Mesenchymal stem cell (in vitro differentiated cells and primary cell): ENCODE data around the gene REEP5.

Experiments
- DNase-seq: peaks from one replicate; pipeline ENCODE4 v3.0.0-alpha.2; 2013
- H2AFZ ChIP-seq: one replicate; pipeline ENCODE4 v1.6.1; 2013; ENCODE audit warnings: low read depth, mild to moderate bottlenecking, control low read depth, inconsistent platforms, low read length, moderate library complexity
- H2AK5ac ChIP-seq: 2 replicates; pipeline ENCODE4 v1.6.1; 2013; ENCODE audit warnings: low read length, moderate library complexity, mild to moderate bottlenecking, inconsistent platforms; ENCODE audit not compliant: severe bottlenecking
- H2BK120ac ChIP-seq: one replicate; pipeline ENCODE4 v1.6.1; 2013; ENCODE audit warnings: low read depth, mild to moderate bottlenecking, inconsistent platforms, low read length, moderate library complexity
- H2BK12ac ChIP-seq, 2 experiments: one replicate each; pipeline ENCODE4 v1.6.1; 2013; ENCODE audit warnings: inconsistent platforms in 2 of 2, low read length in 2 of 2, mild to moderate bottlenecking in 2 of 2, moderate library complexity in 2 of 2, control low read depth in 1 of 2
- H2BK15ac ChIP-seq: one replicate; pipeline ENCODE4 v1.6.1; 2013; ENCODE audit warnings: mild to moderate bottlenecking, low read depth, inconsistent platforms; ENCODE audit not compliant: poor library complexity, severe bottlenecking
- H2BK5ac ChIP-seq: 2 replicates; pipeline ENCODE4 v1.6.1; 2013; ENCODE audit warnings: low read depth, mild to moderate bottlenecking, low read length, control low read depth, inconsistent platforms; ENCODE audit not compliant: poor library complexity, severe bottlenecking
- H3K14ac ChIP-seq, 2 experiments: one replicate each; pipeline ENCODE4 v1.6.1; 2013; ENCODE audit warnings: inconsistent platforms in 2 of 2, low read length in 2 of 2, control low read depth in 1 of 2, mild to moderate bottlenecking in 1 of 2, moderate library complexity in 1 of 2
- H3K18ac ChIP-seq, 2 experiments: one replicate each; pipeline ENCODE4 v1.6.1; 2013; ENCODE audit warnings: inconsistent platforms in 2 of 2, low read length in 2 of 2, control low read depth in 1 of 2, low read depth in 1 of 2, mild to moderate bottlenecking in 1 of 2
- H3K23ac ChIP-seq, 2 experiments: one replicate each; pipeline ENCODE4 v1.6.1; 2013; ENCODE audit warnings: inconsistent platforms in 2 of 2, low read length in 2 of 2, mild to moderate bottlenecking in 2 of 2, moderate library complexity in 2 of 2, control low read depth in 1 of 2
- H3K27ac ChIP-seq: 2 replicates; pipeline ENCODE4 v1.5.1; 2013; ENCODE audit warnings: mild to moderate bottlenecking, moderate library complexity, low read length, control low read depth, inconsistent platforms; ENCODE audit not compliant: poor library complexity, severe bottlenecking
- H3K27me3 ChIP-seq, 2 experiments: 2 replicates each; pipeline versions ENCODE4 v1.6.1 to v1.7.0; 2013; ENCODE audit warnings: low read length in 2 of 2, mild to moderate bottlenecking in 2 of 2, moderate library complexity in 2 of 2, control low read depth in 1 of 2, inconsistent platforms in 1 of 2; ENCODE audit not compliant: control insufficient read depth in 1 of 2, insufficient read depth in 1 of 2
- H3K36me3 ChIP-seq, 2 experiments: 2 replicates each; pipeline versions ENCODE4 v1.6.1 to v1.7.0; 2013; ENCODE audit warnings: low read length in 2 of 2, control low read depth in 1 of 2, inconsistent platforms in 1 of 2, low read depth in 1 of 2, mild to moderate bottlenecking in 1 of 2; ENCODE audit not compliant: insufficient read depth in 2 of 2, control insufficient read depth in 1 of 2
- H3K4ac ChIP-seq, 2 experiments: one replicate each; pipeline ENCODE4 v1.6.1; 2013; ENCODE audit warnings: inconsistent platforms in 2 of 2, low read length in 2 of 2, mild to moderate bottlenecking in 2 of 2, moderate library complexity in 2 of 2, control low read depth in 1 of 2, low read depth in 1 of 2
- H3K4me1 ChIP-seq: 2 replicates; pipeline ENCODE4 v1.6.1; 2013; ENCODE audit warnings: low read depth, low read length, control low read depth; ENCODE audit not compliant: control insufficient read depth, insufficient read depth
- H3K4me2 ChIP-seq: 2 replicates; pipeline ENCODE4 v1.6.1; 2013; ENCODE audit warnings: low read length, mild to moderate bottlenecking, inconsistent platforms; ENCODE audit not compliant: poor library complexity, severe bottlenecking
- H3K4me3 ChIP-seq, 2 experiments: 2 replicates each; pipeline versions ENCODE4 v1.5.1 to v1.7.0; 2013; ENCODE audit warnings: low read length in 2 of 2, mild to moderate bottlenecking in 2 of 2, control low read depth in 1 of 2, low read depth in 1 of 2; ENCODE audit not compliant: insufficient read depth in 1 of 2
- H3K79me1 ChIP-seq: replicated peaks from 2 replicates; pipeline ENCODE4 v1.6.1; 2013; ENCODE audit warnings: mild to moderate bottlenecking, control low read depth, low read length, inconsistent platforms; ENCODE audit not compliant: poor library complexity, severe bottlenecking
- H3K9ac ChIP-seq: 2 replicates; pipeline ENCODE4 v1.7.0; 2013; ENCODE audit warnings: mild to moderate bottlenecking, low read length, moderate library complexity
- H3K9me3 ChIP-seq: 2 replicates; pipeline ENCODE4 v1.7.0; 2013; ENCODE audit warnings: mild to moderate bottlenecking, low read length; ENCODE audit not compliant: control insufficient read depth
- H4K8ac ChIP-seq: one replicate; pipeline ENCODE4 v1.6.1; 2013; ENCODE audit warnings: inconsistent platforms, mild to moderate bottlenecking, low read length, moderate library complexity
- H4K91ac ChIP-seq: one replicate; pipeline ENCODE4 v1.6.1; 2013; ENCODE audit warnings: mild to moderate bottlenecking, low read length, inconsistent platforms
- WGBS: methylation state at CpG from one replicate; pipeline ENCODE4 v1.1.7; 2013; ENCODE audit warnings: mixed read lengths; 5-methylcytosine and 5-hydroxymethylcytosine counted together

Gene REEP5

GRCh38 chr5:112914584-112914983, 7.4 kb downstream of the REEP5 start:
- no peak overlapping the region for H4K8ac ChIP-seq
- H3K4me2 ChIP-seq = no peak overlapping the region
- no peak overlapping the region for H2BK15ac ChIP-seq
- peaks cover 15% of the 10 kb centered on the region for H3K4me1 ChIP-seq
- H4K91ac ChIP-seq = no peak overlapping the region
- H3K27me3 ChIP-seq = no peaks in the 10 kb centered on the region
- no peak overlapping the region for H3K14ac ChIP-seq
- peak; percentile 49 for DNase-seq
- H3K23ac ChIP-seq = no peak overlapping the region
- H2AFZ ChIP-seq = no peak overlapping the region
- H2AK5ac ChIP-seq = no peak overlapping the region
- no peak overlapping the region for H2BK12ac ChIP-seq
- no peak overlapping the region for H3K18ac ChIP-seq
- no peak overlapping the region for H3K27ac ChIP-seq
- H2BK120ac ChIP-seq = no peak overlapping the region
- no peak overlapping the region for H2BK5ac ChIP-seq
- H3K36me3 ChIP-seq = peaks cover 28 to 65% of the 10 kb centered on the region in 2 experiments
- H3K4me3 ChIP-seq = no peak overlapping the region
- H3K4ac ChIP-seq = no peak overlapping the region
- whole genome bisulfite sequencing = 69% methylated on average over 2 of the region's 4 CpGs
- H3K79me1 ChIP-seq = peaks cover 19% of the 10 kb centered on the region
- H3K9ac ChIP-seq = no peak overlapping the region
- H3K9me3 ChIP-seq = no peaks in the 10 kb centered on the region

- H3K79me1 ChIP-seq = peaks cover 13% of the 10 kb centered on the region
- WGBS = 87% methylated on average over 1 of the region's 1 CpG
- no peaks in the 10 kb centered on the region for H3K9me3 ChIP-seq
- no peak overlapping the region for H3K23ac ChIP-seq
- H3K4me1 ChIP-seq = peaks cover 2% of the 10 kb centered on the region
- H3K14ac ChIP-seq = no peak overlapping the region
- H4K91ac ChIP-seq = no peak overlapping the region
- H3K18ac ChIP-seq = no peak overlapping the region
- no peaks in the 10 kb centered on the region for H3K27me3 ChIP-seq
- H3K4ac ChIP-seq = no peak overlapping the region
- no peak overlapping the region for H3K4me3 ChIP-seq
- H3K36me3 ChIP-seq = peaks cover 20 to 52% of the 10 kb centered on the region in 2 experiments
- H2BK120ac ChIP-seq = no peak overlapping the region
- no peak overlapping the region for H3K9ac ChIP-seq
- H2AFZ ChIP-seq = no peak overlapping the region
- no peak overlapping the region for H2BK15ac ChIP-seq
- H4K8ac ChIP-seq = no peak overlapping the region
- no peak for DNase-seq
- H2BK5ac ChIP-seq = no peak overlapping the region
- no peak overlapping the region for H2AK5ac ChIP-seq
- no peak overlapping the region for H3K27ac ChIP-seq
- H2BK12ac ChIP-seq = no peak overlapping the region
- no peak overlapping the region for H3K4me2 ChIP-seq
These were observed 11.5 kb downstream of the REEP5 start for GRCh38 chr5:112910529-112910928.

- no peak overlapping the region for H4K91ac ChIP-seq
- H3K36me3 ChIP-seq = peaks cover 17 to 52% of the 10 kb centered on the region in 2 experiments
- H3K4me3 ChIP-seq = no peak overlapping the region
- no peak overlapping the region for H3K9ac ChIP-seq
- H2AFZ ChIP-seq = no peak overlapping the region
- H3K4me2 ChIP-seq = no peak overlapping the region
- H3K4ac ChIP-seq = no peak overlapping the region
- no peak overlapping the region for H2BK120ac ChIP-seq
- no peak overlapping the region for H2BK12ac ChIP-seq
- no peak overlapping the region for H3K27ac ChIP-seq
- no peaks in the 10 kb centered on the region for H3K27me3 ChIP-seq
- no peak overlapping the region for H3K14ac ChIP-seq
- no peak overlapping the region for H2BK15ac ChIP-seq
- no peak overlapping the region for H2BK5ac ChIP-seq
- no peak overlapping the region for H2AK5ac ChIP-seq
- H3K23ac ChIP-seq = no peak overlapping the region
- DNase-seq = no peak
- H4K8ac ChIP-seq = no peak overlapping the region
- H3K4me1 ChIP-seq = peaks cover 2% of the 10 kb centered on the region
- H3K18ac ChIP-seq = no peak overlapping the region
- H3K9me3 ChIP-seq = no peaks in the 10 kb centered on the region
- H3K79me1 ChIP-seq = peaks cover 12% of the 10 kb centered on the region
These were observed 13.2 kb downstream of the REEP5 start for GRCh38 chr5:112908854-112909253.

GRCh38 chr5:112907166-112907631, 14.8 kb downstream of the REEP5 start:
- peaks cover 14 to 58% of the 10 kb centered on the region in 2 experiments for H3K36me3 ChIP-seq
- H3K4me2 ChIP-seq = no peak overlapping the region
- no peak overlapping the region for H2AK5ac ChIP-seq
- no peak overlapping the region for H4K8ac ChIP-seq
- H3K9me3 ChIP-seq = no peaks in the 10 kb centered on the region
- H2BK120ac ChIP-seq = no peak overlapping the region
- H3K4ac ChIP-seq = no peak overlapping the region
- H3K18ac ChIP-seq = no peak overlapping the region
- H3K27me3 ChIP-seq = no peaks in the 10 kb centered on the region
- no peak overlapping the region for H3K23ac ChIP-seq
- H2AFZ ChIP-seq = no peak overlapping the region
- no peak for DNase-seq
- over 99% methylated on average over 3 of the region's 4 CpGs for WGBS
- no peak overlapping the region for H2BK15ac ChIP-seq
- peak overlapping the region; percentile 78 for H4K91ac ChIP-seq
- no peak overlapping the region for H3K27ac ChIP-seq
- no peak overlapping the region for H3K4me3 ChIP-seq
- no peak overlapping the region for H2BK12ac ChIP-seq
- no peak overlapping the region for H2BK5ac ChIP-seq
- no peaks in the 10 kb centered on the region for H3K4me1 ChIP-seq
- H3K79me1 ChIP-seq = peaks cover 20% of the 10 kb centered on the region
- no peak overlapping the region for H3K14ac ChIP-seq
- H3K9ac ChIP-seq = no peak overlapping the region
